WTC11 (cell line): ENCODE results near the gene CRADD. TPM values are rescaled to one million over a fixed set of nuclear protein-coding genes. Genes with fewer than 3 reads are reported as not detected.

Source experiments
- ATAC-seq: fragments of 200-7000 bp; cut with Tn5 transposase; 2 replicates; pipeline ENCODE4 v1.10.0; 2021; ENCODE audit warnings: mild to moderate bottlenecking, moderate library complexity
- CTCF ChIA-PET: fragments of 300-600 bp; sonication (Branson Sonifier 250); formaldehyde crosslinking; loops from one replicate; lab custom pipeline; 2021; ENCODE audit warnings: antibody characterized with exemption; lab: Charles Lee
- POLR2A ChIA-PET: fragments of 350-600 bp; sonication (Branson Sonifier 250); formaldehyde crosslinking; loops from one replicate; lab custom pipeline; 2021; ENCODE audit warnings: antibody characterized with exemption; lab: Charles Lee
- DNase-seq: peaks from one replicate; pipeline ENCODE4 v3.0.0; 2021; ENCODE audit warnings: low spot score
- H3K27ac Mint-ChIP-seq: 2 replicates; pipeline ENCODE4 v1.8.0; 2021; ENCODE audit warnings: mixed read lengths
- H3K27me3 Mint-ChIP-seq: 2 replicates; pipeline ENCODE4 v1.8.0; 2021; ENCODE audit warnings: low read depth, mild to moderate bottlenecking, moderate library complexity, mixed read lengths
- H3K36me3 Mint-ChIP-seq: 2 replicates; pipeline ENCODE4 v1.8.0; 2021; ENCODE audit warnings: mixed read lengths
- H3K4me1 Mint-ChIP-seq: 2 replicates; pipeline ENCODE4 v1.8.0; 2022; ENCODE audit warnings: mixed read lengths
- H3K4me3 Mint-ChIP-seq: 2 replicates; pipeline ENCODE4 v1.8.0; 2021; ENCODE audit warnings: mild to moderate bottlenecking, moderate library complexity, mixed read lengths
- H3K9me3 Mint-ChIP-seq: 2 replicates; pipeline ENCODE4 v1.8.0; 2021; ENCODE audit warnings: mixed read lengths
- ATF1 ChIP-seq: sonication (generic); formaldehyde crosslinking; IDR thresholded peaks from 2 replicates; pipeline ENCODE4 v1.8.1; 2023; ENCODE audit warnings: mild to moderate bottlenecking, moderate library complexity, missing genetic modification reagents
- CREB1 ChIP-seq: sonication (generic); formaldehyde crosslinking; IDR thresholded peaks from 2 replicates; pipeline ENCODE4 v1.8.0; 2023; ENCODE audit warnings: mild to moderate bottlenecking, missing genetic modification reagents
- CREM ChIP-seq: sonication (generic); formaldehyde crosslinking; IDR thresholded peaks from 2 replicates; pipeline ENCODE4 v1.8.1; 2022; ENCODE audit warnings: mild to moderate bottlenecking, missing genetic modification reagents, moderate library complexity
- E2F1 ChIP-seq: sonication (generic); formaldehyde crosslinking; IDR thresholded peaks from 2 replicates; pipeline ENCODE4 v1.8.0; 2022; ENCODE audit warnings: mild to moderate bottlenecking, missing genetic modification reagents
- E2F5 ChIP-seq: sonication (generic); formaldehyde crosslinking; IDR thresholded peaks from 2 replicates; pipeline ENCODE4 v1.8.1; 2022; ENCODE audit warnings: mild to moderate bottlenecking, moderate library complexity, missing genetic modification reagents
- FOXK1 ChIP-seq: sonication (generic); formaldehyde crosslinking; IDR thresholded peaks from 2 replicates; pipeline ENCODE4 v1.8.0; 2022; ENCODE audit warnings: mild to moderate bottlenecking, moderate library complexity, missing genetic modification reagents
- IRF2 ChIP-seq: sonication (generic); formaldehyde crosslinking; IDR thresholded peaks from 2 replicates; pipeline ENCODE4 v1.8.0; 2022; ENCODE audit warnings: low read depth, missing genetic modification reagents, borderline replicate concordance
- KAT7 ChIP-seq: sonication (generic); formaldehyde crosslinking; IDR thresholded peaks from 2 replicates; pipeline ENCODE4 v1.8.1; 2023; ENCODE audit warnings: missing genetic modification reagents, mild to moderate bottlenecking, borderline replicate concordance
- NFE2L1 ChIP-seq: sonication (generic); formaldehyde crosslinking; IDR thresholded peaks from 2 replicates; pipeline ENCODE4 v1.8.1; 2023; ENCODE audit warnings: missing genetic modification reagents
- PRDM15 ChIP-seq: sonication (generic); formaldehyde crosslinking; IDR thresholded peaks from 2 replicates; pipeline ENCODE4 v1.8.0; 2022; ENCODE audit warnings: missing genetic modification reagents
- RORB ChIP-seq: fragments of 250-450 bp; sonication (Bioruptor Pico); IDR thresholded peaks from 2 replicates; pipeline ENCODE4 v1.9.0; 2021; ENCODE audit warnings: mild to moderate bottlenecking
- USF2 ChIP-seq: sonication (generic); formaldehyde crosslinking; IDR thresholded peaks from 2 replicates; pipeline ENCODE4 v1.8.1; 2023; ENCODE audit warnings: mild to moderate bottlenecking, missing genetic modification reagents, moderate library complexity
- ZBTB21 ChIP-seq: sonication (generic); formaldehyde crosslinking; IDR thresholded peaks from 2 replicates; pipeline ENCODE4 v1.8.1; 2023; ENCODE audit warnings: mild to moderate bottlenecking, missing genetic modification reagents, borderline replicate concordance
- ZNF121 ChIP-seq: sonication (generic); formaldehyde crosslinking; IDR thresholded peaks from 2 replicates; pipeline ENCODE4 v1.8.0; 2023; ENCODE audit warnings: missing genetic modification reagents
- ZNF281 ChIP-seq: sonication (generic); formaldehyde crosslinking; IDR thresholded peaks from 2 replicates; pipeline ENCODE4 v1.8.0; 2023; ENCODE audit warnings: mild to moderate bottlenecking, missing genetic modification reagents
- ZNF396 ChIP-seq: fragments of 250-450 bp; sonication (Bioruptor Pico); IDR thresholded peaks from 2 replicates; pipeline ENCODE4 v1.8.0; 2021; ENCODE audit warnings: mild to moderate bottlenecking, moderate library complexity, borderline replicate concordance
- total RNA-seq: library from RNA; stranded (reverse); gene quantifications from 3 replicates; pipeline ENCODE4 v1.2.3, GENCODE V29; 2021
- TF ChIP-seq, protein P1 (sequence below): sonication (generic); formaldehyde crosslinking; IDR thresholded peaks from 2 replicates; pipeline ENCODE4 v1.8.1; 2022; ENCODE audit warnings: low read depth, missing genetic modification reagents, borderline replicate concordance
- TF ChIP-seq, protein P2 (sequence below): sonication (generic); formaldehyde crosslinking; IDR thresholded peaks from 2 replicates; pipeline ENCODE4 v1.8.0; 2022; ENCODE audit warnings: mild to moderate bottlenecking, missing genetic modification reagents
- TF ChIP-seq, protein P3 (sequence below): sonication (generic); formaldehyde crosslinking; IDR thresholded peaks from 2 replicates; pipeline ENCODE4 v1.8.1; 2022; ENCODE audit warnings: mild to moderate bottlenecking, missing genetic modification reagents, moderate library complexity, borderline replicate concordance

The CRADD gene
- total RNA-seq, 1 experiment from 2014 or later: 11.6 TPM

GRCh38 chr12:93729934-93730333 lies 52.8 kb downstream of the CRADD start (continued):
- TF ChIP-seq, protein P1, sequence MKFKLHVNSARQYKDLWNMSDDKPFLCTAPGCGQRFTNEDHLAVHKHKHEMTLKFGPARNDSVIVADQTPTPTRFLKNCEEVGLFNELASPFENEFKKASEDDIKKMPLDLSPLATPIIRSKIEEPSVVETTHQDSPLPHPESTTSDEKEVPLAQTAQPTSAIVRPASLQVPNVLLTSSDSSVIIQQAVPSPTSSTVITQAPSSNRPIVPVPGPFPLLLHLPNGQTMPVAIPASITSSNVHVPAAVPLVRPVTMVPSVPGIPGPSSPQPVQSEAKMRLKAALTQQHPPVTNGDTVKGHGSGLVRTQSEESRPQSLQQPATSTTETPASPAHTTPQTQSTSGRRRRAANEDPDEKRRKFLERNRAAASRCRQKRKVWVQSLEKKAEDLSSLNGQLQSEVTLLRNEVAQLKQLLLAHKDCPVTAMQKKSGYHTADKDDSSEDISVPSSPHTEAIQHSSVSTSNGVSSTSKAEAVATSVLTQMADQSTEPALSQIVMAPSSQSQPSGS: no peak
- TF ChIP-seq IRF2 (CRISPR knock-in tag): no peak
- no peak for TF ChIP-seq ATF1
- no peak for TF ChIP-seq RORB
- TF ChIP-seq CREM (CRISPR knock-in tag): no peak
- no peak for TF ChIP-seq FOXK1 (CRISPR knock-in tag)
- TF ChIP-seq NFE2L1 (CRISPR knock-in tag): no peak
- TF ChIP-seq ZNF121: no peak
- TF ChIP-seq E2F1 (CRISPR knock-in tag): no peak

DNA sequence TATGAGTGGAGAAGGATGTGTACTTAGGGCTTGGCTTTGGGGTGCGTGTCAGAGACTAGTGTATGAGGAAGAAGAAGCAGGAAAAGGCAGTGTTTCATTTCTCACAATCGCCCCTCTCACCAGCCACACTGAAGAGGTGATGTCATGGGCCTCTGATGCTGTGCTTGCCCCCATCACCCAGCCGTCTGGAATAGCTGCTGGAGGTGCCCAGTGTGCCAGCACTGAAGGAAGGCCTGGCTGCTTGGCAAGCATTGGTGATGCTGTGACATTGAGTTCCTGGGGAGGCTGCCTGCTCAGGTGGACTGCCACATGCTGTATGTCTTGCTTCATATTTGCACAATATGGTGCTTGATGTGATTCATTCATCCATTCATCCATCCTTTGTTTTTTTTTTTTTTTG lies 56.2 kb downstream of the CRADD start:
- peaks cover 22% of the 10 kb centered on the region for H3K4me1 Mint-ChIP-seq
- TF ChIP-seq ZNF396 (CRISPR knock-in tag) (no peak), PRDM15 (CRISPR knock-in tag) (no peak), ZNF281 (CRISPR knock-in tag) (no peak), KAT7 (CRISPR knock-in tag) (no peak), CREB1 (no peak), USF2 (no peak), E2F5 (CRISPR knock-in tag) (no peak), ZNF121 (no peak), ZBTB21 (CRISPR knock-in tag) (no peak)
- TF ChIP-seq, protein P2, sequence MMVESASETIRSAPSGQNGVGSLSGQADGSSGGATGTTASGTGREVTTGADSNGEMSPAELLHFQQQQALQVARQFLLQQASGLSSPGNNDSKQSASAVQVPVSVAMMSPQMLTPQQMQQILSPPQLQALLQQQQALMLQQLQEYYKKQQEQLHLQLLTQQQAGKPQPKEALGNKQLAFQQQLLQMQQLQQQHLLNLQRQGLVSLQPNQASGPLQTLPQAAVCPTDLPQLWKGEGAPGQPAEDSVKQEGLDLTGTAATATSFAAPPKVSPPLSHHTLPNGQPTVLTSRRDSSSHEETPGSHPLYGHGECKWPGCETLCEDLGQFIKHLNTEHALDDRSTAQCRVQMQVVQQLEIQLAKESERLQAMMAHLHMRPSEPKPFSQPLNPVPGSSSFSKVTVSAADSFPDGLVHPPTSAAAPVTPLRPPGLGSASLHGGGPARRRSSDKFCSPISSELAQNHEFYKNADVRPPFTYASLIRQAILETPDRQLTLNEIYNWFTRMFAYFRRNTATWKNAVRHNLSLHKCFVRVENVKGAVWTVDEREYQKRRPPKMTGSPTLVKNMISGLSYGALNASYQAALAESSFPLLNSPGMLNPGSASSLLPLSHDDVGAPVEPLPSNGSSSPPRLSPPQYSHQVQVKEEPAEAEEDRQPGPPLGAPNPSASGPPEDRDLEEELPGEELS (CRISPR knock-in tag): no peak
- TF ChIP-seq, protein P3, sequence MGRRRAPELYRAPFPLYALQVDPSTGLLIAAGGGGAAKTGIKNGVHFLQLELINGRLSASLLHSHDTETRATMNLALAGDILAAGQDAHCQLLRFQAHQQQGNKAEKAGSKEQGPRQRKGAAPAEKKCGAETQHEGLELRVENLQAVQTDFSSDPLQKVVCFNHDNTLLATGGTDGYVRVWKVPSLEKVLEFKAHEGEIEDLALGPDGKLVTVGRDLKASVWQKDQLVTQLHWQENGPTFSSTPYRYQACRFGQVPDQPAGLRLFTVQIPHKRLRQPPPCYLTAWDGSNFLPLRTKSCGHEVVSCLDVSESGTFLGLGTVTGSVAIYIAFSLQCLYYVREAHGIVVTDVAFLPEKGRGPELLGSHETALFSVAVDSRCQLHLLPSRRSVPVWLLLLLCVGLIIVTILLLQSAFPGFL (CRISPR knock-in tag): no peak
- DNase-seq: no peak
- POLR2A ChIA-PET: no interaction called here
- no peaks in the 10 kb centered on the region for H3K36me3 Mint-ChIP-seq
- ATAC-seq: no peak
- H3K27ac Mint-ChIP-seq: no peak overlapping the region
- H3K27me3 Mint-ChIP-seq: no peaks in the 10 kb centered on the region
- no peaks in the 10 kb centered on the region for H3K9me3 Mint-ChIP-seq
- H3K4me3 Mint-ChIP-seq: no peak overlapping the region
- CTCF ChIA-PET: no interaction called here
